ENCODE results near the gene CAMTA1.

CAMTA1 gene

GRCh38 chr1:6935911-6936690 is 150.8 kb downstream of the CAMTA1 start:
- no peak for DNase-seq

- DNase-seq, result no peak
These were observed 151.8 kb downstream of the CAMTA1 start for GRCh38 chr1:6937048-6937447.

DNA sequence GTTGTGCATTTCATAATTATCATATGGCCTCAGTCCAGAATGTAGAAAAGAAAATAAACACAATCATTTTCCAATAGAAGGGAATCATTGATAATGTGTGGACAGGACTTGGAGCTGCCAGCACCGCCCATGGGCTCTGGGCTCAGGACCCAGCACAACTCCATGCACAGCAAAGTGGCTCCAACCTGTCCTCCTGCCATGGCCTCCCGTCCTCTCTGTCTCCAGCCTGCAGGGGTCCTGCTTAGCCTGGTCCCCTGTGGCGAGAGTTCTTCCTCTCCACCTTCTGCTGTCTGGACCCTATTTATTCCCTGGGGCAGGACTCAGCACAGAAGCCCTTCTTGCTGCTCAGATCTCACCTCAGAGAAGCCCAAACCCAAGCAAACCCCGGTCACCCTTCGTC is 154.1 kb downstream of the CAMTA1 start:
- DNase-seq, result no peak

DNA sequence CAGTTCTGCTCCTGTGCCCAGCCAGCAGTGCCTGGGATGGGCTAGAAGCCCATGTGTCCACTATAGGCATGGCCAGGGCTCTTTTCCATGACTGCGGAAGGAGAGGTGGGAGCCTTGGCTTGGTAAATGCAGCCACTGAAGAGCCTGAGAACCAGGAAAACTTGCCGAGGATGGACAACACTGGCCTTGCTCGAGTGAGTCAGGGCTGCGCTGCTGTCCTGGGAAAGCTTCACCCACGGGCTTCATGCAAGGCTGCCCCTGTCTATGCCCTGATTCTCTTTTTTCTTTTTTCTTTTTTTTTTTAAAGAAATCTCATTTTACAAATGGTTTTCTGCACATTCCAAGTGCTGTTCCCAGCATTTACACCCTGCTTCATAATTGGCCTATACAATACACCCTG is 156.5 kb downstream of the CAMTA1 start:
- DNase-seq, result no peak

DNA sequence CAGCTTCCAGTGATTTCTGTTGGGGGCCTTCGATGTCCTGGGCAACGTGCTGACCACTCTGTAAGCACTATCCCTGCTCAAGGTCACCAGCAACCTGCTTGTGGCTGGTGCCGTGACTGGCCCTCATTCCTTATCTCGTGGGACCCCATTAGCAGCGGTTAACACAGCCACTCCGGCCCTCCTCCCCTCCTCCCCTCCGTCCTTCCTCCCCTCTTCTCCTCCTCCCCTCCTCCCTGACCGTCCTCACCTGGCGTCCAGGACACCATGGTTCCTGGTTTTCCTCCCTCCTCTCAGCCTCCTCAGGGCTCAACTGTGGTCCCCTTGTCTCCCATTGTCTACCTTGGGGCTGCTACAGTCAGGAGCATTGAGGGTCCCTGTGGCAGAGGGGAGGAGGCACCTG is 157.7 kb downstream of the CAMTA1 start:
- DNase-seq, result no peak

GRCh38 chr1:6944434-6944833 is 159.2 kb downstream of the CAMTA1 start:
- no peak for DNase-seq

DNA sequence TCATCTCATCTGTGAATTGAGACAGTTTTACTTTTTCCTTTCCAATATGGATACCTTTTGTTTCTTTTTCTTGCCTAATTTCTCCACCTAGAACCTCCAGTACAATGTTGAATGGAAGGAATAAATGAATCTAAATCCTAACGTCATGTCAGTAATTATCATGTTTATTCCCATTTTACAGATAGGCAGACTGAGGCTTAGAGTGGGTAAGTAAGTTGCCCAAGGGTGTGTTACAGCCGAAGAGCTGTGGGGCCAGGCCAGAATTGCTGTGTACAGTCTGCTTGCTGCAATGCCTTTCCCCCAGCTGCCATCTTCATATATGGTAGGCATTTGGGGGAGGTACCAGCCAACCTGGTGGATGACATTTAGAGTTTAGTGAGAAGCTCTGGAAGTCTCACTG is 162.7 kb downstream of the CAMTA1 start:
- DNase-seq, result no peak

DNA sequence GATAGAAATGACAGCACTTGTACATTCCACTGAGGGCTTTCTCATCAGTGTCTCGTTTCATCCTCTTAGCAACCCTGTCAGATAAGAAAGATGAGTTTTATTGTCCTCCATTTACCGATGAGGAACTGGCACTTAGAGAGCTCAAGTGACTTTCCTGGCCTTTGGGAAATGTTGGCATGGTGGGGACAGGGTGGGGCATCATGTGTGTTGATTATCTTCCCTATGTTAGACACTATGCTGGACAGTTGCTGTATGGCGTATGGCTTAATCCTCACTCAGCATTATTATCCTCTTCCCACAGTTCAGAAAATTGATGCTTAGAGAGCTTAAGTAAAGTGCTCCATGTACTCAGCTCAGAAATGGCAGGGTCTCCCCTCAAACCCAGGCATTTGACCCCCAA is 163.2 kb downstream of the CAMTA1 start:
- no peak for DNase-seq

DNA sequence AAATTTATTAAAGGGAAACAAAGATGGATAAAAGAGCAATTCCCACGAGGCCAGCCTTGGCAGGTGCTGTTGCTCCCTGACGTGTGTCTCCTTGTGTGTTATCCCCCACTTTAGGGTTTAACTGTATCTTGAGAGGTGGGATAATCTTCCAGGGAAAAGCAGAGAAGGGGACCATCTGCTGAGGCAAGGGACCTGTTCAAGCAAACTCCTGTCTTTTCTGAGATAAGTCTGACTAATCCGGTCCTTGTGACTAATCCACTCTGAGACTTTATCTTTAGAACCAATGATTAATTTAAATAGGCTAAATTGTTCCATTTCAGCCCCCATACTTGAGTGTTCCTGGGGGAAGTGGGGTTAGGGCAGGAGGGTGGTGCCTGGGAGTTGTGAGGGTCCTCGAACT is 163.6 kb downstream of the CAMTA1 start:
- DNase-seq, result no peak

DNA sequence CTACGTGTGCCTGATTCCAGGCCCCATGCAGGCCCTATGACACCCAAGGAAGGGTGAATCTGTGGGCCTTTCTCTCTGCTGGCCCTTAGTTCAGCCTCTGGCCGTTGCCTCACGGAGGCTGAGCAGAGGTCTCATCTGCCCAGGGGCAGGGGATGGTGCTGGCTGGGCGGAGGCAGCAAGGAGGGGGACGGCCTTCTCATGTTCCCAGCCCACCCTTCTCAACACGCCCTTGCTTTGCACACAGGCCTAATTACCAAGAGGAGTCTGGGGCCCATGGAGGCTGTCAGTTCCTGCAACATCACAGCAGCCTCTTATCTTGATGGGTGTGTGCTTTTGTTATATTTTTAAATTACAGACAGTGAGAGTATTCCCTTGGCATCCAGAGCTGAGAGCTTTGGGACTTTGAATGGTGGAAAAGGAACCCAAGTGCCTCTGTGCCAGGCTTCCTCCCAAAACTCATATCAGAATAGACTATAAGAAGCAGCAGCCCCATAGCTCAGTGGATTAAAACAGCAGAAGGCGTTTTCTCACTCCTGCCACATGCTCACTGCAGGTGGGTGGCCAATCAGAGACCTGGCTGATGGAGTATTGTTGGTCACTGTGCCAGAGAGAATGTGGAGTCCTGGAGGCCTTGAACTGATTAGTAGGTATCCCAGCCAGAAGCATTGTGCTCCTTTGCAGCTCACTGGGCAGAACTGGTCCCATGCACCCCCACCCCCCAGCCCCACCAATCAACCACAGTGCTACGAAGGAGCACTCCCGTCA is 164.9 kb downstream of the CAMTA1 start:
- no peak for DNase-seq

GRCh38 chr1:6951536-6951935 is 166.3 kb downstream of the CAMTA1 start:
- no peak for DNase-seq

DNA sequence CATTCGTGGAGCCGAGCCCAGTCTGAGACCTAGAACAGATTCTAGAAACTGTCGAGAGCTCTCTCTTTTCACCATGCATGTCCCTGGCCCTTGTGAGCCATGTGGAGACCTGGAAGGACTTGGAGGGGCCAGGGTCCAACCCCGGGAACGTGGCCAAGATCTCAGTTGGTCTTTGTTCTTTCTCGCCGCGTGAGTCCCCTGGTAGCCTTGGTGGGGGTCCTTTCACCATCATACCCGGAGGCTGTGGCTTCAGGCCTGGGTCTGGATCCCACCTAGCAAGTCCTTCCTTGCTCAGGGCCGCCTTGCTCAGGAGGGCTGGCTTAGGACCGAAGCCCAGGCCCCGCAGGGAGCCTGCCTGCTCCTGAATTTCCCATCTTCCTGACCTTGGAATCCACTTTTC is 168.0 kb downstream of the CAMTA1 start:
- DNase-seq, result no peak

DNA sequence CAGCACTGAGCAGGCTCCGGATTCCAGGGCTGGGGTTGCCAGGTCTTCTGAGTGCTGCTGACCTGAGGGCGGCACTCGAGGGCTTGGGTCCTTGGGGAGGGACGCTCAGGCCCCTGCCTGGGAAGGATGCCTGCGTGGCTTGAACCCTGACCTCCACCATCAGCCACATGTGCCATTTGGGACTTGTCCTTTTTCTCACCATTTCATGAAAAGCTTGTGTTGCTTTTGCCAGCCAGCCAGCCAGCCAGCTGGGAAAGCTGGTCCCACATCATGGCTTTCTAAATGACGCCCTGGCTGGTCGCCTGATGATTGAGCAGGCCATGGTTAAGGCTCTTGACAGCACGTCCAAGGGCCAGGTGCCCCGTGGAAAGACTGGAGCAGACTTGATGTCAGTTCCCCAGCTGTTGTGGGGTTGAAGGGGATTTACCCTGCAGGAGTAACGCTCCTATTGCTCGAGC is 168.7 kb downstream of the CAMTA1 start:
- DNase-seq, result no peak

GRCh38 chr1:6954591-6954990 is 169.3 kb downstream of the CAMTA1 start:
- DNase-seq, result no peak

GRCh38 chr1:6955357-6956094 is 170.3 kb downstream of the CAMTA1 start:
- no peak for DNase-seq

DNA sequence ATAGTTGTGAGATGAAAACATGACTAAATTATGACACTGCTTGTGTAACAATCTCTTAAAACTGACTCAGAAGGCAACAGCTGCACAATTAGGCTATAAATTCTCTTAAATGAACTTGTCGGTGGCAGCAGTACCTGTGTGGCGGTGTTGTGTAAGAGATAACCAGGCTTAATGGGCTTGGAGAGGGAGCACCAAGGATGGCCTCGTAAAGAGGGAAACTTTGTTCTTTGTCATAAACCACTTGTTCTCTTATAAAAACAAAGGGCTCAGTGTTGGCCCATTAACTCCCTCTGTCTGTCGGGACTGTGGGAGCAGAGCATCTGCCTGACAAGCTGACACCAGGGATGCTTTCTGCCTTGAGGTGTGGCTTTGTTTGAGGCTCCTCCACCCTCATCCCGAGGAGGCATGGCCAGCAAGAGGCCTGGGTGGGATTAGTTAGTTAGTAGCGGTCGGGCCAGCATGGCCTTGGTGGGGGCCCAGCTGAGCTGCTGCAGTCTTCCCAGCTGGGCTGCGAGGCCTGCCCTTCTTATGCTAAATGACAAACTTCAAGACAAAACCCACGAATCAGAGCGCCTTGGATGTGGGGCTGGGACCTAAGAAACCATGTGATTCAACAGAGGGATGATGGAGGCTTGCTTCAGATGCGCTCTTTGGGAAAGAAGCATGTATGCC is 171.4 kb downstream of the CAMTA1 start:
- DNase-seq, result no peak

GRCh38 chr1:6957341-6957740 is 172.1 kb downstream of the CAMTA1 start:
- DNase-seq, result no peak

- DNase-seq, result no peak
These were observed 173.3 kb downstream of the CAMTA1 start for GRCh38 chr1:6958407-6959030.

DNA sequence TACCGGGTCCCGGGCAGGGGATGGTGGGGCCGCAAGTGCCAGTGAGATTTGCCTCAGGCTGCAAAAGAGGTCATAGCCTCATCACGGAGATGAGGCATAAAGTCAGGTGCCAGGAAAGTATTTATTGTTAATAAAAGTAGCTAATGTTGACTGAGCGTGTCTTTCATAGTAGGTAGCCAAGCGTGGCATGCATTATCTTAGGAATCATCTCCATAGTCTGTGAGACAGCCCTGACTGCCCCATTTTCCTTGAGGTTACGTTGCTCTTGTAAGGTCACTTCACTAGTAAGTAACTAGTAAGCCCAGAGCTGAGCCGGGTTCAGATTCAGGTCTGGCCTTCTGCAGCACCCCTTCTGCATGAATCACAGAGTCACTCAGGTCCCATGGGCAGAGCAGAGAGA is 174.2 kb downstream of the CAMTA1 start:
- DNase-seq, result no peak

DNA sequence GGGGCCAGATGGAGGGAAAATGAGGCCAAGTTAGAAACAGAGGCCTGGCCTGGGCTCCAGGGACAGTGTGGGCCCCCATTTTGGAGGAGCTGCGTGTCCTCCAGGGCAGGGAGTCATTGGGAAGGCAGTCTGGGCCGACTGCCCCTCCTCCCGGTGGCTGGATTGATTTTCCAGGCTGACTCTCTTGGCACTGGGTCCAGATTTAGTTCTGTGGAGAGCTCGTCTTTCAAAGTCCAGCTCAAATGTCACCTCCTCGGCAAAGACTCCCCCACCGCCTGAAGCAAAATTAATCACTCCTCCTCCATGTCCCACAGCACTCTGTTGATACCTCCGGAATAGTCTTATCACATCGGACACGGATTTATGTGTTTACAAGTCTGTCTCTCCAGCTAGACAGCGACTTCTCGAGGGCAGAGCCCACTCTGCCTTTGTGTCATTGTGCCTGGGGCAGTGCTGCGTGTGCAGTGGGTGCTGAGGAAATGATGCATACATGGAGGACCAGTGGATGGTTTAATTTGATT is 175.1 kb downstream of the CAMTA1 start:
- no peak for DNase-seq

DNA sequence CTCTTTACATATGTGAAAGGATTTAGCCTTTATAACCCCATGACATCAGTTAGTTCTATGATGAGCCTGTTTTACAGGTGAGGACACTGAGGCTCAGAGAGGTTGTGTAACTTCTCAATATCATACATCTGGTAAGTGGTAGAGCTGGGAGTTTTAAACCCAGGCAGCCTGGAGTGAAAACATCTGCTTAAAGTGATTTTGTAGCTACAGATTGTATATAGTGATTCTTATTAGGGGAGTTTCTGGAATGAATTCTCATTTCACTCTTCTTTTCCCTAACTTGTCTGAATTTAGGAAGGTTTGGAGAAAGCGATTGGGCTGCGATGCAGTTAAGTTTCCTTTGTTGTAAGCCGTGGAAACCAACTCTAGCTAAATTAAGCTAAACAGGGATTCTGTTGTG is 175.6 kb downstream of the CAMTA1 start:
- no peak for DNase-seq

DNA sequence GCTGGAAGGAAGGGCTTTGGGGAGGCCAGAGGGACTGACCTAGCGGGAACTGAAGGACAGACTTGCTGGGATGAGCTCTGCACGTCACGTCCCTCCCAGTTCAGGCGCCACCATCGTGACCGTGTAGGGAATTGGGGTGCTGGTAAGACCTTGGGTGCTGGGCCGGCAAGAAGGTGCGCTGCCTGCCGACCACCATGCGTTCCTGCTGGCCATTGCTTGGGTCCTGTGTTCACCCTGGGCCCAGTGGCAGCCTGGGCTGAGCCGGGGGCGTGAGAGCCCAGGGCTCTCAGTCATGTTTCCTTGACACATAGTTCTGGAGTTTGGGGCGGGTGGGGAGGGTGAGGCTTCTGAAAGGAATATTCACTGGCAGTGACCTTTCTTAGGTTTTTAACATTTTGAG is 176.0 kb downstream of the CAMTA1 start:
- DNase-seq, result no peak

Data from bone marrow (tissue), 2 donors.